Left hindlimb (tissue), 1 donor: ENCODE data around the gene KRT7.
"Not testable (repeated sequence)": the region's sequence is repeated elsewhere in the genome, so short reads cannot be mapped to it uniquely, and the experiment has no call there.

Experiments used
- DNase-seq: peaks from one replicate; pipeline ENCODE4 v3.0.0-alpha.2; 2018

KRT7 gene

GRCh38 chr12:52280796-52281560 lies 47.9 kb downstream of the KRT7 start:
- no peak for DNase-seq

GRCh38 chr12:52284562-52285171 lies 51.6 kb downstream of the KRT7 start:
- no peak for DNase-seq

GRCh38 chr12:52285172-52285745 lies 52.2 kb downstream of the KRT7 start:
- DNase-seq = no peak

- DNase-seq = no peak
These were observed 52.9 kb downstream of the KRT7 start for GRCh38 chr12:52285851-52286530.

- DNase-seq = not testable (repeated sequence)
These were observed 54.1 kb downstream of the KRT7 start for GRCh38 chr12:52286857-52287785.

- not testable (repeated sequence) for DNase-seq
These were observed 55.1 kb downstream of the KRT7 start for GRCh38 chr12:52287816-52288805.

GRCh38 chr12:52290483-52291134 lies 57.6 kb downstream of the KRT7 start:
- not testable (repeated sequence) for DNase-seq

- no peak for DNase-seq
These were observed 58.4 kb downstream of the KRT7 start, which contains the start of gene KRT81 for GRCh38 chr12:52291267-52291935. Gene KRT81 (minus strand): TSS chr12:52291534. CDS start chr12:52291465, 69 bp downstream.

GRCh38 chr12:52293926-52294325 lies 60.9 kb downstream of the KRT7 start:
- DNase-seq = no peak

GRCh38 chr12:52294803-52295202 lies 61.8 kb downstream of the KRT7 start:
- no peak for DNase-seq

GRCh38 chr12:52295663-52296062 lies 62.6 kb downstream of the KRT7 start:
- no peak for DNase-seq

- no peak for DNase-seq
These were observed 63.7 kb downstream of the KRT7 start for GRCh38 chr12:52296572-52297215.
